Measurements from ENCODE around the gene COTL1.

COTL1 gene

DNA sequence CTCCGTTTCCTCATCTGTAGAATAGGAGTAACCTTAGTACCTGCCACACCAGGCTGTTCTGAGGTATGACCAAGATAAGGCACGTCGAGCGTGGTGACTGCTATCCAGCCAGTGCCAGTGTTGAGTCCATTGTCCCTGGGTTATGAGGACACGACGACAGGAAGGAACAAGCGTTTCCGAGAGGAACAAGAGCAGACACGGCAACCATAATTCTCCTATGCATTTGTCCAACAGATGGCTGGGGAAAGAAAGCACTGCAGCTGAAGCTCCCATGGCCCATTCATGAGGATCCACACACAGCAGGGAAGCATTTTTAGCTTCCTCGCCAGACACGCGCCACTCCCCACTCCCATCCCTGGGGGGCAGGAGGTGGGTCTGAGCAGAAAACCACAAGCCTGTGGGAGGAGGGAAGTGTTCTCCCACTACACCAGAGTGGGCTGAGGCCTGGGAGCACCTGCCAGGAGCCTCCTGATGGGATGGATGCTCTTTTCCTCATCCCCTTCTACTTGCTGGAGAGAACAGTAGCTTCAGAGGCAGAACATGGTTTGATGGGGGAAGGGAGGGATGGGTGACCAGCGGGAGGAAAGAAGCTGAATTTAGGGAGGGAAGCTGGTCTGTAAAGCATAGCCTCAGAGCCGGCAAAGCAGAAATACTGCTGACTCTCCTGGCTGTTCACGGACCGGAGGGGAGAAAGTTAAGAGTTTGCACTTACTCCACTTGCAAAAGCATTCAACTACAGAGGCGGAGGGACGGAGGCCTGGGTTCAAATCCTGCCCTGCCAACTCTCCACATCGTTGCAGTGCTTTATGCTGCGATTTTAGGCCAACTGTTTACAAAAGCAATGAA, 2.7 kb downstream of the COTL1 start:
- no peak overlapping the region for H3K4me3 ChIP-seq (ENCODE audit: low read depth, low read length)

DNA sequence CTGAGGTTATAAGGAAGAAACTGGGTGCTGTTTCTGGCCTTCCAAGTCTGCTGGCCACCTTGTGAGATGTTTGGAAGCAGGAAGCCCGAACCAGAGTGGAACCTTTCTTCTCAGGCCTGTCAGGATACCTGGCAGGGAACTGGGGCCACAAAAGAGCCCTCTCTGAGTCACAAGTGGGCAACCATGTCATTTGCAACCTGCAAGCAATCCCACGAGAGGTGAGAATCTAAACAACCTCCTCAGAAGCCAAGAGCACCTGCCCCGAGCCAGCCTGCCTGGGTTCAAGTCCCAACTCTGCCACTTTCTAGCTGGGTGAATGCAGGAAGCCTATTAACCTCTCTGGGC, 3.3 kb downstream of the COTL1 start:
- no peak overlapping the region for H3K4me3 ChIP-seq (ENCODE audit: low read depth, low read length)

DNA sequence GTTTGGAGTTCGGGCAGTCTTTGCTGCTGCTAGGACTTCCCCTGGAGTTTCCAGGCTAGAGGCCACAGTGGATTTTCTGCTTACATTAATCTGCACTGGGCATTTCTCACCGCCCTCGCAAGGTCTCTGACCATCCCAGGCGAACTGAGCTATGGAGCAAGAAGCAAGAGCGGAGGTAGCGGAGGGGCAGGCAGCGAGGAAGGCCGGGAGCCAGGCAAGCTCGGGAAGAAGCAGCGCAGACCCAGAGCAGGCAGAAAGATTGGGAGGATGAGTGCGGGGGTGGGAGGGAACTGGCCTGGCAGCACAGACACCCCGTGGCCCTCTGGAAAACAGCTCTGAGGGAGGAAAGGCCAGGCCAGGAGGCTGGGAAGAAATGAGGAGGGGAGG, 3.8 kb downstream of the COTL1 start:
- no peak overlapping the region for H3K4me3 ChIP-seq (ENCODE audit: low read depth, low read length)

DNA sequence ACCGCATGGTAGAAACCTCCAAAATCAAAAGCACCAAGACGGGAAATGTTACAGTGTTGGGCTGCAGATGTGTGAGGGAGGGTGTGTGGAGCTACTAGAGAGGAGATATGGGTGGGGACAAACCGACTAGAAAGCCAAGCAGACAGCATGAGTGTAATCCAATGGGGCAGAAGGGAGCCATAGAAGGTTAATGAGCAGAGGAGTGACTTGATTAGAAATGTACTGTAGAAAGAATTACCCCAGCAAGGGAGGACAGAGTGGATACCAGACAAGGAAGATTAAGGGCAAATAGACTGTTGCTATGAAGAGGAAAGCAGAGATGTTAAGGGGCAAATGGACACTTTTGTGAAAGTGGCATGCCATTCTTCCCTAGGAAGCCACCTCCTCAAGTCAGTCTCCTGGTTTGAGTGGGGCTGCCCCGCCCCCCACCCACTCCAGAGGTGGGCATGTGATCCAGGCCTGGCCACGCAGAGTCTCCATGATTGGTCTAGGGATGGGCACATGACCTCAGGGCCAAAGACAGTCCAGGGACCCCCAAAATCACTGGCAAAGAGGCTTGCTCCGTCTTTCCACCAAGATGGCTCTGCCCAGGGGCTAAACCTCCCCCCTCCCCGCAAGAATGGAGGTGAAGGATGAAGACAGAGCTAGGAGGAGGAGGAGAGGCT, 4.3 kb downstream of the COTL1 start:
- no peak overlapping the region for H3K4me3 ChIP-seq (ENCODE audit: low read depth, low read length)

DNA sequence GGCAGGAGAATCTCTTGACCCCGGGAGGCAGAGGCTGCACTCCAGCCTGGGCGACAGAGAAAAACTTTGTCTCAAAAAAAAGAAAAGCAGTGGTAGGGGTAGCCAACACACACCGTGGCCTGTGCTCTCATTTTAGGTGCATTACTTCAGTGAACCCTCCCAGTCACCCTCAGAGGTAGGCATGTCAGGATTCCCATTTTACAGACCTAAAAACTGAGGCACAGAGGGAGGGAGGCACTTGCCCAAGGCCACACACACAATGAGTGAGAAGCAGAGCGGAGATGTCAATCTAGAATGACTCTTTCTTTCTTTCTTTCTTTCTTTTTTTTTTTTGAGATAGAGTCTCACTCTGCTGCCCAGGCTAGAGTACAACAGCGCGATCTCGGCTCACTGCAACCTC, 5.2 kb downstream of the COTL1 start:
- H3K4me3 ChIP-seq (ENCODE audit: low read depth, low read length) = no peak overlapping the region

DNA sequence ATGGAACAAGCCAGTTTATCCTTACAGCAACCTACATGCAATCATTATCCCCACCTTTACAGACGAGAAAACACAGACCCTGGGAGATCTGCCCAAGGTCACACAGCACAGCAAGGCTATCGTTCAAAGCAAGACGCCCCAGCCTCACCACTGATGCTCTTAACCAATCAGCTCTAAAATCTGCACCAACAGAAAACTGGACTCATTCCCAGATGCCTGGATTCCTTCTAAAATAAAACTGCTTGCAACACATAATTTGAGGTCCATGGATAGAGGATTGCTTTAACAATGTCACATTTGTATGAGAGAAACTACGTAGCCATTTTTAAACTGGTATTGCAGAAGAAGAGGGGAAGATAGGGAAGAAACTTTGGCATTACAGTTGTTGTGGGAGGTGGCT, 6.8 kb downstream of the COTL1 start:
- H3K4me3 ChIP-seq (ENCODE audit: low read depth, low read length) = no peak overlapping the region

DNA sequence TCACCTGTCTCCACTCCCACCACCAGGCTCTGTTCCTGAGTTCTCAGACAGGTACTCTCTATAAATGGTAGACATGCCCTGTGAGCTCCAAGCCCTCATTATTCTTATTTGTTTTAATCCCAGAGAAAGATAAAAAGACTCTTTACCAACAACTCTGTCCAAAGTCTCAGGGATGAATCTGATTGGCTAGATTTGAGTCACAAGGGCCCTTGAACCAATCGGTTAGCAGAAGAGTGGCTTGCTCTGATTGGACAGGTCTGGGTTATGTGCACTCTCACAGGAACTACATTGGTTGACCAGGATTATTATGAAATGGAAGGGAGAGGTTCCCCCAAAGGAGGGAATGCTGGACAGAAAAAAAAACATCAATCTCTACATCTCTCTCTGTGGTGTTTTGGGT, 7.5 kb downstream of the COTL1 start:
- H3K4me3 ChIP-seq (ENCODE audit: low read depth, low read length) = no peak overlapping the region

DNA sequence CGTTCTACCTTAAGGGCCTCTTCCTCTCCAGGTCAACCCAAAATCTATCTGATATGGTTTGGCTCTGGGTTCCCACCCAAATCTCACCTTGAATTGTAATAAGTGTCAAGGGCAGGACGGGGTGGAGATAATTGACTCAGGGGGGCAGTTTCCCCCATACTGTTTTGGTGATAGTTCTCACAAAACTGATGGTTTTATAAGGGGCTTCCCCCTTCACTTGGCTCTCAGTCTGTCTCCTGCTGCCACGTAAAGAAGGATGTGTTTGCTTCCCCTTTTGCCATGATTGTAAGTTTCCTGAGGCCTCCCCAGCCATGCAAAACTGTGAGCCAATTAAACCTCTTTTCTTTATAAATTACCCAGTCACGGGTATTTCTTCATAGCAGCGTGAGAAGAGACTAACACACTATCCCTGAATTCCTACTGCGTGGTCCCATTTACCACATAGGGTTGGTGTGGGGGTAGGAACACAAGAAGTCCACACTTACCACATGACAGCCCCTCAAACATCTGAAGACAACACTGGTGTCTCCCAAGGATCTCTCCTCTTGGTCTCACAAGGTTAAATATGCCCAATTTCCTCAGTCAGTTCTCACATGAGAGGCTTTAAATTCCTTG, 8.2 kb downstream of the COTL1 start:
- no peak overlapping the region for H3K4me3 ChIP-seq (ENCODE audit: low read depth, low read length)

DNA sequence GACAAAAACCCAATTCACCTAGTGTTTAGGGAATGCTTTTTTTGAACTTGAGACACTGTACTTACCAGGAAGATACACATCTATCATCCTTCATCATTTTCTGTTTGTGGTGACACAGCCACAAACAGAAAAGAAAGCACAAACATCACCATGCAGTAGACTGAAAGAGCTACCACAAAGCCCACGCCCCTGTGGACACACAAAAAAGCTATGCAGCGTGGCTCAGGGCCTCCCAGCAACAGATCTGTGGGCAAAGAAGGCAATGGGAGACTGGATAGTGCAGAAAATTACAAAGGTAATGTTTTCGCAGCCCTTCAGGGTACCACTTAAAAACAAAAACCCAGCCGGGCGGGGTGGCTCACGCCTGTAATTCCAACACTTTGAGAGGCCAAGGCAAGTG, 9.6 kb downstream of the COTL1 start:
- H3K4me3 ChIP-seq (ENCODE audit: low read depth, low read length) = no peak overlapping the region

DNA sequence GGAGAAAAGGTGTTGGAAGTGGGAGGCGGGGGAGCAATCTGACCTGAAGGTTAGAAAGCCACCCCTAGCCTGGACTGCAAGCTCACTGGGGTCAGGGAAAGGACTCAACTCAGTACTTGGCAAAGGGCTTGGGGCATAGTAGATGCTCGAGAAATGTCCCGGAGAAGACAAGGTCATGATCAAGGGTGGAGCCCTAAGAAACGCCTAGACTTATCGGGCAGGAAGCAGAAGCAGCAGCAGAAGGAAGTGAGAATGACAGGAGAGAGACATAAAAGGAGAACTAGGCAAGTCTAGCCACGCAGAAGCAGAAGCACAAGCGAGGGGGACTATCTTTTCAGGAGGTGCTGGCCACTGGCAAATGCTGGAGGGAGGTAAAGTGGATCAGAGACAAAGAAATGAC, 10.2 kb downstream of the COTL1 start:
- no peak overlapping the region for H3K4me3 ChIP-seq (ENCODE audit: low read depth, low read length)

DNA sequence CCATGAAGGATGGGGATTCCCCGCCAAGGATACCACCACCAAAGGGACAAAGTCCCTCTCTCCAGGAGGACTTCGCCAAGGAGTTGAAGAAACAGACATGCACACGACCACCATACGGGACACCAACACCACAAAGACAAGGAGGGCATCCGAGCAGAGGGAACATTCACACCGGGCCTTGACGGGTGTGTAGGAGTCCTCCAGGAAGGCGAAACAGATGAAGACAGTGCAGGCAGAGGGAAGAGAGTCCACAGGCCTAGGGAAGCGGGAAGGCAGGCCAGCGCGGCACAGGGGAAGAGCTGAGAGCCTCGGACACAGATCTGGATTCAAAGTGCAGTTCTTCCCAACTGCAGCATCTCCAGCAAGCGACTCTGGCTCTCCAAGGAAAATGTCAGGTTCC, 10.8 kb downstream of the COTL1 start:
- no peak overlapping the region for H3K4me3 ChIP-seq (ENCODE audit: low read depth, low read length)

DNA sequence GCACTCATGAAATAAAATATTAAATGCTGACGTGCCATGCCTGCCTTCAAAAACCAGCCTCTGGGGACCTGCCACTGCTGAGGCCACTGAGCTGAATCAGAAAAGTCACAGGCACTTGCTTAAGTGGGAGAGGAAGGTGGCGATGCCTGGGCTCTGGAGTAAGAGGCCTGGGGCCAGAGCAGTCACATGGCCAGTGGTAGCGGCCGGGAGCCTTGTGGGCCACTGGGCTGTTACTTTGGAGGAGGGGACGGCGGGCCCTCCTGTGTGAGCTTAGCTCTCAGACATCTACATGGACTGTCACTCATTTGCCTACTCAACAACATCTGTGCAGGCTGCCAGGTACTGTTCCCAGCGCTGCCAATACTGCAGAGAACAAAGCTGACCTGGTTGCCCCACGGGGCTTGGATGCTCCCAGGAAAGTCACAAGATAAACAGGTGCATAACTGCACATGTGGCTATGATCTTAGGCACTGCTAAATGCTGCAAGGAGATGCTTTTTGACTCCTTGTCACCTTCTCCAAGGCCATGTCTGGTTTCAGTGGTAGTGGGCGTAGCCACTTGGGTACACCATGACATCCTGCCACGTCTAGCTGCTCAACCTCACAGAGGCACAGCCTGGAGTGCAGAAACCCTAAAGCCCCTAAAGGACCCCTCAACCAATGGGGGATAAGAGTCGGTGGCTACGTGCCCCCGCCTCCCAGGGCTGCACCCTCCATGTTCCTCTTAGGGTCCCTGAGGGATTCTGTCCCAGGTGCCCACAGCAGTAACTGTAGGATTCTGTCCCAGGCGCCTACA, 11.6 kb downstream of the COTL1 start:
- no peak overlapping the region for H3K4me3 ChIP-seq (ENCODE audit: low read depth, low read length)

DNA sequence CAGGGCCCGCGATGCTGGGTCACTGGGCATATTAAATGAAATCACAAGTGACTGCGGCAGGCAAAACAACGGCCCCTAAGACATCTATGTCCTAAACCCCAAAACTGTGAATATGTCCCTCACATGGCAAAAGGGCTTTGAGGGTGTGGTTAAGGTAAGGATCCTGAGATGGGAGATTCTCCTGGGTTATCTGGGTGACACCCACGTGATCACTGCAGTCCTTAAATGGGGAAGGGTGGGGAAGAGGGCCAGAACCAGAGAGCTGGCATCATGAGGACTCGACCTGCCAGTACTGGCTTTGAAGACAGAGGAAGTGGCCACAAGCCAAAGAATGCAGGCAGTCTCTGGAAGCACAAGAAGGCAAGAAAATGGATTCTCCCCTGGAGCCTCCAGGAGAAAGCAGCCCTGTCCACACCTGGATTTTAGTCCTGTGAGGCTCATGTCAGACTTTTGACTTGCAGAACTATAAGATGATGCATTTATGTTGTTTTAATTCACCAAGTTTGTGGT, 12.5 kb downstream of the COTL1 start:
- H3K4me3 ChIP-seq (ENCODE audit: low read depth, low read length) = no peak overlapping the region

DNA sequence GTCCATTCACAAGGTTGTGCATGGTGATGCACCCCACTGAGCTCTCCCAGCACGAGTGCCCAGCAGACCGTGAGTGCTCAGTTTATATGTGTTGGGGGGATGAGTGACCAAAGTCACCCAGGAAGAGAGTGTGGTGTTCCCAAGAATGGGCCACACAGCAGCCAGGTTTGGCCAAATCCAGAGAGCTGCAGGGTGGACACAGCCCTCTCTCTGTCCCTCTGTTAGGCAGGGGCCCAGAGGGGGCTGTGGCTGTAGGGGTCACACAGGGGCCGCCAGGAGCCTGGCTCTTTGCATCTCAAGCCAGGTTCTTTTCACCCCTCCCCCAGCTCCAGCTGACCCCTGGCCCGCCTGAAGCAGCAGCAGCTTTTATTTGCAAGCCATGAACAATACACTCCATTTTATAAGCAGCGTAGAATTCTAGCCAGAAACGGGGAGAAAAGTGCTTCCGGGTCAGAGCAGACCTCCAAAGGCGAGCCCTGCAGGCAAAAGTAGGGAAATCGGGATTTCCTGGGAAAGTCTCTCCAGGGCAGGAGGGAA, 13.3 kb downstream of the COTL1 start:
- no peak overlapping the region for H3K4me3 ChIP-seq (ENCODE audit: low read depth, low read length)

DNA sequence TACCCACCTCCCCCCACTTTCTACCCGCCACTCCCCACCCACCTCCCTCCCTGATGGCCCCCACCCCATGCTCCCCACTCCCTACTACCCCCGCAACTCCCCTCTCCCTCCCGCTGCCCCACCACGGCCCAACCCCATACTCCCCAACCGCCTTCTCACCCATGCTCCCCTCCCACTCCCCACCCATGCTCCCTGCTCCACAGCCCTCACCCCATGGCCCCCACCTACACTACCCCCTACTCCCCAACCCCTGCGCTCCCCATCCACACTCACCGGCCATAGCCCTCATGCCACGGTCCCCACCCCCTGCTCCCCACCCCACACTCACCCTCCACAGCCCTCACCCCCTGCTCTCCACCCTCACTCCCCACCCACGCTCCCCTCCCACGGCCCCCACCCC, 13.9 kb downstream of the COTL1 start:
- no peak overlapping the region for H3K4me3 ChIP-seq (ENCODE audit: low read depth, low read length)

DNA sequence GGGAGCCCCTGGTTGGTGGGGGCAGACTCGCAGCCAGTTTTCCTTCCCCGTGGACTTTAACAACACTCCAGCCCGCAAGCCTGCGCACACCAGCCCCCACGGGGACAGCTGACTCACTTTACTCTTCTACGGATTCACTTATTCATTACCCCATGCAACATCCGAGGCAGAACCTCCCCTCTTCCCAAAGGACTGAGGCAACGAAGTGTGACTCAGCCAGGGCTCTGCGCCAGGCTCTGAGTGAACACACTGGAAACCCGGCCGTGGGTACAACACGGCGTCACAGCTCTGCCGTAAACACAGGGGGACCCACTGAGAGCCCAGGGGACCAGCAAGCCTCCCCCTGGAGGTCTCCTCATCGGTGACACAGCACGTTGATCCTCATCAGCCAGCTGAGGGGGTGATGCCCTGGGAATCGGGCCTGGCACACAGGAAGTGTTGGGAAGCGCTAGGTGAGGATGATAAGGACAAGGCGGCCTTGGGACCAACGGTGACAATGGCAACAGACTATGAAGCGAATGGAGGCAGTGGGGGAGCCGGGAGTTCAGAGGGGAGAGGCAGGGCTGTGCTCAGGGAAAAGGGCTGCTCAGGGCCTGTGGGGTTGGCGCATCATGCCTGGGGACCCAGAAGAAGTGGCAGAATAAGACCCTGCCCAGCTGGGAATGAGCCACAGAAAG, 14.6 kb downstream of the COTL1 start:
- no peak overlapping the region for H3K4me3 ChIP-seq (ENCODE audit: low read depth, low read length)

DNA sequence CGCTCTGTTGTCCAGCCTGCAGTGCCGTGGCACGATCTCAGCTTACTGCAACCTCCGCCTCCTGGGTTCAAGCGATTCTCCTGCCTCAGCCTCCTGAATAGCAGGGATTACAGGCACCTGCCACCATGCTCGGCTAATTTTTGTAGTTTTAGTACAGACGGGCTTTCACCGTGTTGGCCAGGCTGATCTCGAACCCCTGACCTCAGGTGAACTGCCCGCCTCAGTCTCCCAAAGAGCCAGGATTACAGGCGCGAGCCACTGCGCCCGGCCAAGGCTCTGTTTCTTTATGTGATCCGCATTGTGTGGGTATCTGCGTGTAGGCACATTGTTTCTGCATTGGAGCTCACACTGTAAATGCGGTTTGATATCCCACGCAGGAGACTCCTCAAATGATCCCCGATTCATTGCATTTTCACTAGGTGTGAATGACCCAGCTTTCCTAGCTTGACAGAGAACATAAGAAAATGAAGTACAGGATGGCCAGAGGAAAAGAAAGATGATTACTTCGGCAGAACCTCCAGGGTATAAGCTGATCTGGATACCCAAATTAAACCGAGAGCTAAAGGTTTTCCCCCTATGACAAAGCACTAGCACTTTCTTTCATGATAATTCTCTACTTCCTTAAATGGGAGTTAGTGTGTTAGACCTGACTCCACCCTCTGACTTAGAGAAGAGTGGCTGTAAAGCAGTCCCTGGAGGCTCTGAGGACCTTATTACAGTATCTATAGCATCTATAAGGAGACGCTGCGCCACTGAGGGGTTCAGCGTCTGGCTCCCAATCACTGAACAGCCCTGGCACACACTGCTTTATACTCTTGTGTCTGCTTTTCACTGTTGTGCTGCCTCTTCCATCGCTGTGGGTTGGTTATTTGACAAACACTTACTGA, 17.3 kb downstream of the COTL1 start:
- H3K4me3 ChIP-seq (ENCODE audit: low read depth, low read length) = no peak overlapping the region

DNA sequence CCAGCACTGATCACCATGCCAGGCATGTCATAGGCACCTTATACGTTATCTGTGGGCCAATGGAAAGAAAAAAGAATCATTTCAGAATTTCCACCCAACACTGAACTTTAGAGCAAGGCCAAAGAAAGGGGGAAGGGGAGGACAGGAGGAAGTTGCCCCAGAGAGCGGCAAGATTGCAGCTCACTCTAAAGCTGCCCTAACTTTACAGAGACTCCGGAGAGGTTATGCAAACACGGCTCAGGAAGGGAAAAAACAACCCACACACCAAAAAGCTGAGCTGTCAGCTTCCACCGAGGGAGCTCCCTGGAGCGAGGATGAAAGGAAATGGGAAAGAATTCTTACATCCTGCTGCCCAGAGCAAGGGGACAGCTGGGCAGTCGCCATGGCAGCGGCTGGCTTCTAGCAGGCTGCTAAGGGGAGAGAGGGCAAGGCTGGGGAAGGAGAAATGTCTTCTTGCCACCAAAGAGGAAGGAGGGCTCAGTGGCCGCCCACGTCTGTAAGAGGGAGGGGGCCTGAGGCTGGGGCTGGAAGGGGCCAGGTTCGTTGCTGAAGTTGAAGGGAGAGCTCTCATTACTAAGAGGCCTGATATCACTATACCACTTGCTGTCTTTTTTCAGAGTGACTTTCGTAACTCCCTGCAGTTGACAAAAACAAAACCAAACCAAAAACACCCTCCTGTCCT, 18.2 kb downstream of the COTL1 start:
- H3K4me3 ChIP-seq (ENCODE audit: low read depth, low read length) = no peak overlapping the region

DNA sequence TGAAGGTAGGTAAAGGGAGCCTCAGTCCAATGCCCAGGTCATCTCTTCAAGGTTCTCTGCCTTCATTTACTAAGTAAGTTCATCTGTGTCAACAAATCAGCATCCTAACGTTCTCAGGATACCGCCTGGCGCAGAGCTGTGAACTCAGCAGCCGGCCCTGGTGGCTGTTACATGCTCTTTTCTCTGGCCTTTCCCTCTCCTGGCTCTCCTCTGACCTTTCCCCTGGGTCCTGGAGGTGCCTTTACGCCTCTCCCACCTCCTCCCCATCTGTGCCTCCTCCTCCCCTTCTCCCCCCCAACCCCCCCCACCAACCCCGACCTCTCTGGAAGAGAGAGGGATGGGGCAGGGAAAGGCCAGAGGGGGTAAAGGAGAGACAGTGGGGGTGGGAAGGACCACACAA, 19.5 kb downstream of the COTL1 start:
- H3K4me3 ChIP-seq (ENCODE audit: low read depth, low read length) = no peak overlapping the region

Data from iPS-11a (cell line).